HG02610 (cell line): ENCODE results near the gene MIP.
"Not testable (repeated sequence)": the region's sequence is repeated elsewhere in the genome, so short reads cannot be mapped to it uniquely, and the experiment has no call there.

Source experiments
- ATAC-seq: cut with Tn5 transposase; IDR thresholded peaks from one replicate; pipeline ENCODE4 v1.9.1; 2021; ENCODE audit warnings: mild to moderate bottlenecking, moderate library complexity; ENCODE audit not compliant: unreplicated experiment

The MIP gene

GRCh38 chr12:56468216-56469006 lies 14.0 kb upstream of the MIP start, which contains the start of gene SPRYD4:
Gene SPRYD4, plus strand, starts transcription at chr12:56468578. Its CDS starts 14 bp downstream, at chr12:56468592.
- peak; percentile 89 for ATAC-seq

GRCh38 chr12:56462565-56462964 lies 8.1 kb upstream of the MIP start:
- ATAC-seq = no peak

- ATAC-seq = no peak
Measured at GRCh38 chr12:56461235-56462159, 7.0 kb upstream of the MIP start.

GRCh38 chr12:56457817-56458216 lies 3.4 kb upstream of the MIP start:
- no peak for ATAC-seq

- ATAC-seq = no peak
Measured at GRCh38 chr12:56451147-56451546, 3.3 kb downstream of the MIP start.

- ATAC-seq = no peak
Measured at GRCh38 chr12:56450241-56450640, 4.2 kb downstream of the MIP start.

- ATAC-seq = no peak
Measured at GRCh38 chr12:56449622-56449984, 4.9 kb downstream of the MIP start.

GRCh38 chr12:56448860-56449621 lies 5.4 kb downstream of the MIP start, which contains the start of gene TIMELESS:
Gene TIMELESS, minus strand, starts transcription at chr12:56449426. Its CDS starts 15,256 bp downstream, at chr12:56434170.
- peak; percentile 97 for ATAC-seq

GRCh38 chr12:56443208-56443607 lies 11.2 kb downstream of the MIP start:
- not testable (repeated sequence) for ATAC-seq

GRCh38 chr12:56437430-56438176 lies 16.9 kb downstream of the MIP start:
- no peak for ATAC-seq

- no peak for ATAC-seq
Measured at GRCh38 chr12:56434828-56435227, 19.6 kb downstream of the MIP start.

GRCh38 chr12:56431850-56432249 lies 22.6 kb downstream of the MIP start:
- ATAC-seq = no peak

GRCh38 chr12:56431288-56431687 lies 23.2 kb downstream of the MIP start:
- ATAC-seq = no peak

GRCh38 chr12:56425940-56426438 lies 28.5 kb downstream of the MIP start:
- no peak for ATAC-seq

- ATAC-seq = no peak
Measured at GRCh38 chr12:56425193-56425592, 29.3 kb downstream of the MIP start.

GRCh38 chr12:56420411-56420810 lies 34.0 kb downstream of the MIP start:
- ATAC-seq = no peak

- ATAC-seq = no peak
Measured at GRCh38 chr12:56417739-56418138, 36.7 kb downstream of the MIP start.

- ATAC-seq = no peak
Measured at GRCh38 chr12:56414401-56414800, 40.1 kb downstream of the MIP start.

- no peak for ATAC-seq
Measured at GRCh38 chr12:56413392-56413791, 41.1 kb downstream of the MIP start.
